Left renal cortex interstitium (tissue), 4 donors: ENCODE results near the gene LTBP3. TPM values are rescaled to one million over a fixed set of nuclear protein-coding genes. Genes with fewer than 3 reads are reported as not detected.
"Not testable (repeated sequence)": the region's sequence is repeated elsewhere in the genome, so short reads cannot be mapped to it uniquely, and the experiment has no call there.

Source experiments
- DNase-seq, 4 donors: peaks; one replicate each; pipeline ENCODE4 v3.0.0-alpha.2; 2013; ENCODE audit warnings: low read depth in 4 of 4, low spot score in 2 of 4, missing footprints in 1 of 4
- polyA plus RNA-seq, 4 donors: library from polyadenylated mRNA; unstranded; fragments of 120-200 nt; gene quantifications; one replicate each; pipeline ENCODE4 v1.2.1, GENCODE V29; 2013; ENCODE audit not compliant: insufficient read length in 4 of 4

Gene LTBP3
- polyA plus RNA-seq, 4 donors, result 93.0 to 182 (median 140) TPM

DNA sequence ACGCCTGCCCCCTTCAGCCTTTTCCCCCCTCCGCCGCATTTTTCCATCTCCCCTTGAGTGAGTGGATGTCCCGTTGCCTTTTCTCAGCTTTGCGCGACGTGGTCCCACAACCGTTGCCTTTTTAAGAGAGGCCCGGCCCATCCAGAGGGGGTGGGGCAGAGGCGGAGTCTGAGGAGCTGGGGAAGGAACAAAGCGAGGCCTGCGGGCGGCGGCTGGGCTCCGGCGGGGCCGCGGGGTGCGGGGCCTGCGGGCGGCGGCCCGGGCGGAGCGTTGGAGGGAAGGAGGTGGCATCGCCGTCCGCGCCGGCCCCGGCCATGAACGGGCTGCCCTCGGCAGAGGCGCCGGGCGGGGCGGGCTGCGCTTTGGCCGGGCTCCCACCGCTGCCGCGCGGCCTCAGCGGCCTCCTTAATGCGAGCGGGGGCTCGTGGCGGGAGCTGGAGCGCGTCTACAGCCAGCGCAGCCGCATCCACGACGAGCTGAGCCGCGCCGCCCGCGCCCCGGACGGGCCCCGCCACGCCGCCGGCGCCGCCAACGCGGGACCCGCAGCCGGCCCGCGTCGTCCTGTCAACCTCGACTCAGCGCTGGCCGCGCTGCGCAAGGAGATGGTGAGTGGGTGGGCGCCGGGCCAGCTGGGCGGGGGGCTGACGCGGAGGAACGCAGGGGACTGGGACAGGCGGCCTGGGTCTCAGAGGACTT lies 14.3 kb upstream of the LTBP3 start, which contains the start of gene FAM89B:
Gene FAM89B, plus strand, starts transcription at position 183 of the 696 bp plus-strand sequence. Its CDS starts 132 bp downstream, at position 315.
- DNase-seq, result peak in 1 of 4 donors; percentile 88

DNA sequence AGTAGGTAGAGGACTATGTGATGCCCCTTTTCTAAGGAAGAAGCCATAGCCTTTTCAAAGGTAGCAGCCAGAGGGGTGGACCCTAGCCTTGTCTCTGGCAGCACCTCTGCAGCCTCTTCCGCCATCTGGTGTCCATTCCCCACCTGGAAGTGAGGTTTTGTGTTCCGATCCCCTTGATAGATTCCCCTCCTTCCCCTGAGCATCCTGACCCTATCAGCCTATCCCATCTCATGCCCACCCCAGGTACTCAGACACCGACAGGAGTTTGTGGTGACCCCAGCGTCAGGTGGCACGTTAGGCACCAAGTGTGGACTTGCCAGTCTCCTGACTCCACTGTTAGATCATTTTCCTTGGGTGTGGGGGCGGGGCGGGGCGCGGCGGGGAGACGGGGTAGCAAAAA lies 13.8 kb upstream of the LTBP3 start:
- DNase-seq, result no peak

GRCh38 chr11:65571420-65571819 lies 13.3 kb upstream of the LTBP3 start:
- no peak for DNase-seq

DNA sequence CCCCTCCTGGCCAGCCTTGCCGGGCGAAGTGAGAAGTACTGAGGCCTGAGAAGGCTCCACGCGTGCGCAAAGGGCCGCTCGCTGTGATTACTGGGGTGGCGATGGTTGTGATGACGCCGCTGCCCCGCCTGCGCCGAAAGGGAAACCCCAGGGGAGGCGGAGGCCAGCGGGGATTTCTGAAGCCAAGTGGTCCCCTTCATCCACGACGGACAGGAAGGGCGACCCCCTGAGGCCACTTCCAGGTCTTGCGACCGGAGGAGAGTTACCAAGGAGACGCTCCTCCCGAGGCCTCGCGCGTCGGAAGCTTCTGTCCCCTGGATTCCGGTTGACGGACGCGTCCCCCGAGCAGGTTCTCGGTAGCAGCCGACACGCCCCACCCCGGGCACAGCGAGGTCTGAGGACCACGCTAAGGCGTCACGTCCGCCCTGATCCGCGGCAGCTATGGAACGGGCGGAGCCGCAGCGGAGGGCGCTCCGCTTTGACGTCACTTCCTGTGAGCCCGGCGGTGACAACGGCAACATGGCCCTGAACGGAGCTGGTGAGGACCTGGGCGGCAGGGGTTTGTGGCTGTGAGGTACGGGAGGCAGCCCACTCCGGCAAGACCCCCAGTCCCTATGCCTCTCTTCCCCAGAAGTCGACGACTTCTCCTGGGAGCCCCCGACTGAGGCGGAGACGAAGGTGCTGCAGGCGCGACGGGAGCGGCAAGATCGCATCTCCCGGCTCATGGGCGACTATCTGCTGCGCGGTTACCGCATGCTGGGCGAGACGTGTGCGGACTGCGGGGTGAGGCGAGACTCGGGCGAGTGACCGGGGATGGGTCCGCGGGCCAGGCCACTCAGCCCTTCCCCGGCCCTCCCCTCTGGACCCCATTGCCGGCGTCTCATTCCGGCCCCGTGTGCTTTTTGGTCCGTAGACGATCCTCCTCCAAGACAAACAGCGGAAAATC lies 12.1 kb upstream of the LTBP3 start, which contains the start of gene ZNRD2:
Gene ZNRD2, plus strand, starts transcription at position 505 of the 946 bp plus-strand sequence. Its CDS starts 15 bp downstream, at position 520.
- DNase-seq, result peak; percentile 91 to 96 (median 94)

DNA sequence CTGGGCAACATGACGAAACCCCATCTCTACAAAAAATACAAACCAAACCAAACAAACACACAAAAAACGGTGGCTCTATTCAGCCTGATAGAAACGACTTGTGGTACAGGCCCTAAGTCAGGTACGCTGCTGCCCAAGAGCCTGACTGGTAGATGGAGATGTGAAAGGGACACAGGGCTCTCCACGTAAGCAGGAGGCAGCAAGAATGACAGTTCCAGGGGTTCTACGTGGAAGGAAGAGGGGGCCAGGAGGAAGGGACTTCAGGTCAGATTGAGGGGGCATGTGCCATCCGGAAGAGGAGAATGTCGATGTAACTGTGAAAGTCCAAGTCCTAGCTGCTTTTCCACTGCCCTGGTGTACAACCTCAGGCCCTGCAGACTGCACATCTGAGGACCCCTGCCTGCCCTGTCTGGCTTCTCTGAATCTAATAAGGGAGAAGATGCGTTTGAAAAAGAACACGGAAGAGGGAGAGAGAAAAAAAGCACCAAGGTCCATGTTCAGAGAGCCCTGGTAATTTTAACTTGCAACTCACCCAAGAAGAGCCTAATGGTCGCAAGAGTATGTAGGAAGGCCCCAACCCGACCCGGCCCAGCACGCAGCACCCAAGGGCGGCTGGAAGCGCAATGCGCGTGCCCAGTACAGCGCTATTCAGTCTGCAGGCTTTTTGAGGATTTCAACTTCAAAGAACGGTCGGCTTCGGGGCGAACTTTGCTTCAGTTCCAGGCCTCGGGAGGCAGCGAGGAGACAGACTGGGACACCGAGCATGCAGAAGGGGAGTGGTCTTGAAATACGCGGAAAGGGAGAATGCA lies 11.2 kb upstream of the LTBP3 start:
- DNase-seq, result no peak

DNA sequence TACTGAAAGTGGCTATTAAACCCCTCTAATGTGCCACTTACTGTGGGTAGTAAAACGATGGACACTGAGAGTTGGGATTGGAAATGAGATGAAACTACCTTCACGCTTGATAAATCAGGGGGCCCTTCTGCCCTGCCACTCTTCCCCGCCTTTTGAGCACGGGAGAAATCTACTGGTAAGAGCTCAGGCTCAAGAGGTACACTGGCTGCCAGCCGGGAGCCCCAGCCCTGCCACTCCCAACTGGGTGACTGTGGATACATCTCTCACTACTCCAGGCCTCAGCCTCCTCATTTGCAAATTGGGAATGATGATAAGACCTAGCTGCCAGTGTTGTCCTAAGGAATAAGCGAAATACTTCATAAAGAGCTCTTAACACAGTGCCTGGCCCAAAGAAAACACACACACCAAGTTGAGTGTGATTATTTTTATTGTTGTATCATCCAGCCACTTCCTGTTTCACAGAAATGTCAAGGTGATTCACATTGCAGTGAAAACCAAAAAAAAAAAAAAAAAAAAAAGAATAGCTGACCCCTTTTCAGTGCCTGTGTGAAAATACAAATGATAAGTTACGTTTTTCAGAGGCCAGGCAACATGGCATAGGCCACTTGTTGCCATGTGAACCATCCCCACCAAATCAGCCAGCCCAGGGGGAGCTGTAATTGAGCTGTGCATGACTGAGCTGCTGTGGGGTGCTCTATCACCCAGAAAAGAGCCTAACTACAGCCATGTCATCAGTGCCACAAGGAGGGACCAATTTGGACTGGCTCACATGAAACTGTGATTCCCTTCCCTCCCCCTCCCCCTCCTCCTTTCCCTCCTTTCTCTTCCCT lies 7.7 kb upstream of the LTBP3 start:
- no peak for DNase-seq

GRCh38 chr11:65564879-65565559 lies 6.9 kb upstream of the LTBP3 start:
- not testable (repeated sequence) for DNase-seq

- no peak for DNase-seq
Measured at GRCh38 chr11:65563601-65564000, 5.4 kb upstream of the LTBP3 start.

- no peak for DNase-seq
Measured at GRCh38 chr11:65562788-65563187, 4.6 kb upstream of the LTBP3 start.

- DNase-seq, result no peak
Measured at GRCh38 chr11:65562020-65562419, 3.9 kb upstream of the LTBP3 start.

DNA sequence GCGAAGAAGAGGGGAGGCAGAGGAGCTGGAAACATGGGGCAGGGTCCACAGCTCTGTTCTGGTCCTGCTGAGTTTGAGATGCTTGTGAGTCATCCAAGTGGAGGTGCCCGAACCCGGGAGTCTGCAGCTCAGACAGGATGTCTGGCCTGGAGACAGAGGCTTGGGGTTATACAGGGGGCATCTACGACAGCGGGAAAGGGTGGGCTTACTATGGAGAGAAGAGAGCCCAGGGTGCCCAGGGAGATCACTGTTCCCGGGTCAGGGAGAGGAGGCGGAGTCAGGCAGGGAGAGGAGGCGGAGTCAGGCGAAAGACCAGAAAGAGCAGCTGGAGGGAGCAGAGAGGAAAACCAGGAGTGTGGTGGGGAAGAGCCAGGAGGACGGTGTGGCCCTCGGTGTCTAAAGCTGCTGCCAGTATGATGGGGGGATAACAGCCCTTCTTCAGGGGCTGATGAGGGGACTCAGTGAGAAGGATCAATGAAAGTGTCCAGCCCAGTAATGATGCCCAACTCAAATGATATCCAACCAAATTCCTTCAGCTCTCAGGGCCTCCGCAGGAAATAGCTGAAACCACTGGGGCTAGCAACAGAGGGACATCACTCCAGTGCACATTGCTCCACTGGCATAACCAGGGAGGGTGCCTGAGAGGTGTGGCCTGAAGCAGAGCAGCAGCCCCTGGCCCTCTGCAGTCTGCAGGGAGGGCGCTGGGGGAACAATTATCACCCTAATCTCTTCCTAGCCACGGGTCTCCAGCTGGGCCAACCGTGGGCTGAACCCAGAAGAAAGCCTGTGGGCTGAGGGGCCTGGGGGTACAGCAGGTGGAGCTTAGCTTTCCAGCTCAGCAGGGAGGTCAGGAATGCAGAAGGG lies 2.6 kb upstream of the LTBP3 start:
- no peak for DNase-seq

GRCh38 chr11:65559951-65560537 lies 1.9 kb upstream of the LTBP3 start:
- DNase-seq, result no peak

GRCh38 chr11:65559535-65559934 lies 1.4 kb upstream of the LTBP3 start:
- no peak for DNase-seq

GRCh38 chr11:65558930-65559509 lies 861 bp upstream of the LTBP3 start:
- no peak for DNase-seq

GRCh38 chr11:65557280-65558001 lies 718 bp downstream of the LTBP3 start:
- DNase-seq, result no peak

DNA sequence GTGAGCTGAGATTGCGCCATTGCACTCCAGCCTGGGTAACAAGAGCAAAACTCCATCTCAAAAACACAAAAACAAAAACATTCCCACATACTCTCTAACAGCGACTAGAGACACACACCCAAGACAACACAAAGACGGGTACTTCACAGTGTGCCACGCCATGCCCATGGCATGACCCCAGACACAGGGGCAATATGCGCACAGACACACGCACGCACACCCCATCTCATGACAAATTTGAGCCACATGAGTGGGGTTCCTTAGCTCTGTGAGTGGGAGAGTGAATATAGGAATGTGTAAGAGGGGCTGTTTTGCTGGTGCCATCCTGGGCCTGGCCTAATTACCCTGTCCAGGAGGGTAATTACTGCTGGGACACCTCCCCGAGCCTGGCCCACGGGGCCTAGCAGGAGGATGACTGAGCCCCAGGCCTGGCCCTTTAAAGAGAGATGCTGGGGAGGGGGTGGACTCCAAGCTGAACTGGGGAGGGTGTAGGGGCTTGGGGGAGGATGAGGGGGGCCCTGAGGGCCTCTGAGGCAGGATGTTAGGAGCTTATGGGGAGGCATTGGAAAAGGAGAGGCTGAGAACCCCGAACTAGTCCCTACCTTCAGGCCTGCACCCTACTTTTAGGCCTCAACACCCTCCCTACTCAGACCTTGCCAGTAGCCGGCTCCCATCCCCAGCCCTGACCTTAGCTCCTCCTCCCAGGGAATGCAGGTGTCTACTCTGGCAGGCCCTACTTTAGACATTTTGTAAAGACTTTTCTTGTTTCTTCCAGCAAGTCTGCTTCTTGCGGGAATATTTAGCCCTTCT lies 1.5 kb downstream of the LTBP3 start:
- no peak for DNase-seq
